ENCODE results near the gene PLA2G4B. TPM values are rescaled to one million over a fixed set of nuclear protein-coding genes. Genes with fewer than 3 reads are reported as not detected.

Gene PLA2G4B
- total RNA-seq, 1 experiment from 2014 or later, result 11.0 TPM

GRCh38 chr15:41870689-41871081 is 32.0 kb downstream of the PLA2G4B start:
- POLR2A ChIA-PET, result no interaction called here
- Mint-ChIP-seq H3K36me3 (no peaks in the 10 kb centered on the region), H3K4me3 (no peak overlapping the region), H3K27ac (peak overlapping the region; percentile 91), H3K9me3 (no peaks in the 10 kb centered on the region), H3K4me1 (no peaks in the 10 kb centered on the region), H3K27me3 (ENCODE audit: low read depth) (no peaks in the 10 kb centered on the region; the same call in 1 of the 2 replicates)
- ATAC-seq, result no peak
- no peak for TF ChIP-seq MXD4 (CRISPR knock-in tag; IDR thresholded peaks at IDR 0.05; ENCODE audit: borderline replicate concordance)
- no peak for TF ChIP-seq GTF2I (CRISPR knock-in tag; conservative IDR thresholded peaks at IDR 0.05)
- TF ChIP-seq, protein P1, sequence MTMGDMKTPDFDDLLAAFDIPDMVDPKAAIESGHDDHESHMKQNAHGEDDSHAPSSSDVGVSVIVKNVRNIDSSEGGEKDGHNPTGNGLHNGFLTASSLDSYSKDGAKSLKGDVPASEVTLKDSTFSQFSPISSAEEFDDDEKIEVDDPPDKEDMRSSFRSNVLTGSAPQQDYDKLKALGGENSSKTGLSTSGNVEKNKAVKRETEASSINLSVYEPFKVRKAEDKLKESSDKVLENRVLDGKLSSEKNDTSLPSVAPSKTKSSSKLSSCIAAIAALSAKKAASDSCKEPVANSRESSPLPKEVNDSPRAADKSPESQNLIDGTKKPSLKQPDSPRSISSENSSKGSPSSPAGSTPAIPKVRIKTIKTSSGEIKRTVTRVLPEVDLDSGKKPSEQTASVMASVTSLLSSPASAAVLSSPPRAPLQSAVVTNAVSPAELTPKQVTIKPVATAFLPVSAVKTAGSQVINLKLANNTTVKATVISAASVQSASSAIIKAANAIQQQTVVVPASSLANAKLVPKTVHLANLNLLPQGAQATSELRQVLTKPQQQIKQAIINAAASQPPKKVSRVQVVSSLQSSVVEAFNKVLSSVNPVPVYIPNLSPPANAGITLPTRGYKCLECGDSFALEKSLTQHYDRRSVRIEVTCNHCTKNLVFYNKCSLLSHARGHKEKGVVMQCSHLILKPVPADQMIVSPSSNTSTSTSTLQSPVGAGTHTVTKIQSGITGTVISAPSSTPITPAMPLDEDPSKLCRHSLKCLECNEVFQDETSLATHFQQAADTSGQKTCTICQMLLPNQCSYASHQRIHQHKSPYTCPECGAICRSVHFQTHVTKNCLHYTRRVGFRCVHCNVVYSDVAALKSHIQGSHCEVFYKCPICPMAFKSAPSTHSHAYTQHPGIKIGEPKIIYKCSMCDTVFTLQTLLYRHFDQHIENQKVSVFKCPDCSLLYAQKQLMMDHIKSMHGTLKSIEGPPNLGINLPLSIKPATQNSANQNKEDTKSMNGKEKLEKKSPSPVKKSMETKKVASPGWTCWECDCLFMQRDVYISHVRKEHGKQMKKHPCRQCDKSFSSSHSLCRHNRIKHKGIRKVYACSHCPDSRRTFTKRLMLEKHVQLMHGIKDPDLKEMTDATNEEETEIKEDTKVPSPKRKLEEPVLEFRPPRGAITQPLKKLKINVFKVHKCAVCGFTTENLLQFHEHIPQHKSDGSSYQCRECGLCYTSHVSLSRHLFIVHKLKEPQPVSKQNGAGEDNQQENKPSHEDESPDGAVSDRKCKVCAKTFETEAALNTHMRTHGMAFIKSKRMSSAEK (CRISPR knock-in tag; IDR thresholded peaks at IDR 0.05; ENCODE audit: borderline replicate concordance), result no peak
- TF ChIP-seq STAT6 (CRISPR knock-in tag; conservative IDR thresholded peaks at IDR 0.05; ENCODE audit: low read depth), result no peak
- no peak for TF ChIP-seq IRF2 (CRISPR knock-in tag; IDR thresholded peaks at IDR 0.05; ENCODE audit: borderline replicate concordance, low read depth)
- TF ChIP-seq GRHL2 (CRISPR knock-in tag; IDR thresholded peaks at IDR 0.05; ENCODE audit: insufficient replicate concordance, severe bottlenecking), result no peak
- no peak for TF ChIP-seq ZNF121 (CRISPR knock-in tag; IDR thresholded peaks at IDR 0.05)
- no peak for DNase-seq (ENCODE audit: low spot score)
- CTCF ChIA-PET, result interaction anchor here (0.7 to 1.2 kb wide), 4 partner anchors 11 to 96 kb away, joined by 3 to 7 read pairs (median 3); no protein-coding TSS in a partner anchor

GRCh38 chr15:41871175-41871905 is 32.7 kb downstream of the PLA2G4B start:
- Mint-ChIP-seq H3K27me3 (ENCODE audit: low read depth) (no peaks in the 10 kb centered on the region; the same call in 1 of the 2 replicates), H3K4me3 (no peak overlapping the region), H3K36me3 (no peaks in the 10 kb centered on the region), H3K4me1 (no peaks in the 10 kb centered on the region), H3K27ac (no peak overlapping the region), H3K9me3 (no peaks in the 10 kb centered on the region)
- POLR2A ChIA-PET, result no interaction called here
- no peak for DNase-seq (ENCODE audit: low spot score)
- no peak for TF ChIP-seq CDX4 (CRISPR knock-in tag; IDR thresholded peaks at IDR 0.05; ENCODE audit: borderline replicate concordance)
- CTCF ChIA-PET, result interaction anchor here (0.7 to 1.2 kb wide), 4 partner anchors 10 to 96 kb away, joined by 3 to 7 read pairs (median 3); no protein-coding TSS in a partner anchor
- no peak for ATAC-seq

DNA sequence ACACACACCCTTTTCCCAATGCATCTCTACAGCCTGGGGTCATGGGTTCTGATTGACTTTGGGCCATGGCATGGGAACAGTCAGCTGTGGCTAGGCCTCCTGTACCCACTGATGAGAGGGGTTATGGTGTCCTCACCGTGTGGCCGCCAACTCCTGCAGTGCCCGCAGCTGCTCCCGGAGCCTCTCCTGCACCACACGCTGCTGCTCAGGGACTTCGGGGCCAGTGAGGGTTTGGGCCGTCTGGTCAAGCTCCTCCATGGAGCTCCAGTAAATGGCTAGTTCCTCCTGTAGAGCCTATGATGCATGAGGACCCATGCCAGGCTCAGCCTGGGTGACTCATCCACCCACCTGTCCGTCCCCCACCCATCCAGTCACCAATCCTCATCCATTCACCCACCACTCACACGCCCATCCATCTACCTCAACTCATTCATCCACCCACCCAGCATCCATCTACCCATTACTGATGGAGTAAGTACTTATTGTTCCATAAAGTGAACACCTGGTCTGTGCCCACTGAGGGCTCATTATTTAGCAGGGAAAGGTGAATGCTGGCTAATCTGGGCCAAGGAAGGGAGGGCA is 33.6 kb downstream of the PLA2G4B start:
- H3K4me1 Mint-ChIP-seq, result no peaks in the 10 kb centered on the region
- DNase-seq (ENCODE audit: low spot score) (no peak), ATAC-seq (no peak)
- no peaks in the 10 kb centered on the region for H3K9me3 Mint-ChIP-seq
- POLR2A ChIA-PET, result no interaction called here
- peak overlapping the region; percentile 61; the same call in 1 of the 2 replicates for H3K27ac Mint-ChIP-seq
- H3K36me3 Mint-ChIP-seq, result no peaks in the 10 kb centered on the region
- no peak overlapping the region for H3K4me3 Mint-ChIP-seq
- H3K27me3 Mint-ChIP-seq (ENCODE audit: low read depth), result no peaks in the 10 kb centered on the region; the same call in 1 of the 2 replicates
- TF ChIP-seq TP53 (CRISPR knock-in tag; IDR thresholded peaks at IDR 0.05) (no peak), SMAD4 (CRISPR knock-in tag; IDR thresholded peaks at IDR 0.05) (no peak), ELF4 (CRISPR knock-in tag; IDR thresholded peaks at IDR 0.05; ENCODE audit: low read depth) (no peak), CREB1 (CRISPR knock-in tag; IDR thresholded peaks at IDR 0.05) (no peak), ATF2 (CRISPR knock-in tag; IDR thresholded peaks at IDR 0.05; ENCODE audit: borderline replicate concordance, low read depth) (no peak), CDX4 (CRISPR knock-in tag; IDR thresholded peaks at IDR 0.05; ENCODE audit: borderline replicate concordance) (no peak)
- CTCF ChIA-PET, result no interaction called here
